Measurements from ENCODE around the gene ZBTB20. TPM values are rescaled to one million over a fixed set of nuclear protein-coding genes. Genes with fewer than 3 reads are reported as not detected.
A peak's percentile ranks its signal among the peaks of the same experiment; 100 is the strongest.
"Not testable (repeated sequence)": the region's sequence is repeated elsewhere in the genome, so short reads cannot be mapped to it uniquely, and the experiment has no call there.

Gene ZBTB20
- polyA plus RNA-seq, 4 donors: 0.27 to 2.2 (median 1.3) TPM

DNA sequence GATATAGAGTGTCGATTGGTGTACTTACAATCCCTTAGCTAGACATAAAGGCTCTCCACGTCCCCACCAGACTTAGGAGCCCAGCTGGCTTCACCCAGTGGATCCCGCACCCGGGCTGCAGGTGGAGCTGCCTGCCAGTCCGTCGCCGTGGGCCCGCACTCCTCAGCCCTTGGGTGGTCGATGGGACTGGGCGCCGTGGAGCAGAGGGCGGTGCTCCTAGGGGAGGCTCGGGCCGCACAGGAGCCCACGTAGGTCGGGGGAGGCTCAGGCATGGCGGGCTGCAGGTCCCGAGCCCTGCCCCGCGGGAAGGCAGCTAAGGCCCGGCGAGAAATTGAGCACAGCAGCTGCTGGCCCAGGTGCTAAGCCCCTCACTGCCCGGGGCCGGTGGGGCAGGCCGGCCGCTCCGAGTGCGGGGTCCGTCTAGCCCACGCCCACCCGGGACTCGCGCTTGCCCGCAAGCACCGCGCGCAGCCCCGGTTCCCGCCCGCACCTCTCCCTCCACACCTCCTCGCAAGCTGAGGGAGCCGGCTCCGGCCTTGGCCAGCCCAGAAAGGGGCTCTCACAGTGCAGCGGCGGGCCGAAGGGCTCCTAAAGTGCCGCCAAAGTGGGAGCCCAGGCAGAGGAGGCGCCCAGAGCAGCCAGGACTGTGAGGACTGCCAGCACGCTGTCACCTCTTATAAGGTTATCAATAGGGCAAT lies 334.4 kb downstream of the ZBTB20 start:
- 97 to 98% (median 98%) methylated on average over 32 to 49 of the region's 49 CpGs for whole genome bisulfite sequencing, 3 donors
- not testable (repeated sequence) for H3K27ac ChIP-seq (ENCODE audit: low read depth in 1 of 3, low read length in 2 of 3); DNase-seq; FAIRE-seq; H3K36me3 ChIP-seq (ENCODE audit: control insufficient read depth in 3 of 3, insufficient read depth in 2 of 3, low read depth in 1 of 3, low read length in 3 of 3); H3K4me3 ChIP-seq (ENCODE audit: low read depth in 1 of 3, low read length in 3 of 3); H3K4me1 ChIP-seq (ENCODE audit: control insufficient read depth in 3 of 3, insufficient read depth in 2 of 3, low read depth in 1 of 3, low read length in 2 of 3); H3K27me3 ChIP-seq (ENCODE audit: control insufficient read depth in 3 of 3, insufficient read depth in 3 of 3, low read length in 3 of 3); H3K9me3 ChIP-seq (ENCODE audit: control insufficient read depth in 2 of 2, insufficient read depth in 1 of 2, low read depth in 1 of 2, low read length in 1 of 2)

DNA sequence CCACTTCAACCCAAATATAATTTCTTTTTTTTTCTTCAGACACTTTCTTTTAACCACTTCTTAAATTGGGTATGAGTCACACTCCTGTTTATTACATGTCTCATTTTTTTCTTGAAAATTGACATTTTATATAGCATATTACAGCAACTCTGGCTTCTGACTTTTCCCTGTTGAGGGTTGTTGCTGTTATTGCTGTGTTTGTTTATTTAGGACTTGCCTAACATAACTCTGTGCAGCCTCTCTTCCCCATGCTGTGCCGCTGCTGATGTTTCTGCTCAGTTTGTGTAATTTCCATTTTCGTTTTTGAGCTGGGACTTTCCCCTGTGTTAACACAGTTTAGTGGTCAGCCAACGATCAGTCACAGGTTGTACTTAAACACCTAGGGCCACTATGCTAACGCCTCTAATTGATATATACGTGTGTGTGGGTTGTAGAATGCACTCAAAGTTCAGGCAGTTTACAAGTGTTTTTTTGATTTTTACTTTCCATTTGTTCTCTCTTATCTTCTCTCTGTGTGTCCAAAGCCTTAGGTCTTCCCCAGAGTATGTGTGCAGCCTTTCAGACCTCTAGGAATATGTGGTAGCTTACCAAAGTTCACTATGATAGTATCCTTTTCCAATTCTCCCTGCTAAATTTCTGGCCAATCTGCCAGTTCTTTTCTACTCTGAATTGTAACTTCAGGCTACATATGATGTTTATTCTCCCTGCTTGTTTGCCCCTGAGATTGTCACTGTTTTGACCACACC lies 337.2 kb downstream of the ZBTB20 start:
- 32 to 48% (median 48%) methylated on average over 5 of the region's 5 CpGs for WGBS, 3 donors
- H3K4me1 ChIP-seq (ENCODE audit: control insufficient read depth in 3 of 3, insufficient read depth in 2 of 3, low read depth in 1 of 3, low read length in 2 of 3): peaks cover 0 to 3% (median 0%) of the 10 kb centered on the region in 3 donors

DNA sequence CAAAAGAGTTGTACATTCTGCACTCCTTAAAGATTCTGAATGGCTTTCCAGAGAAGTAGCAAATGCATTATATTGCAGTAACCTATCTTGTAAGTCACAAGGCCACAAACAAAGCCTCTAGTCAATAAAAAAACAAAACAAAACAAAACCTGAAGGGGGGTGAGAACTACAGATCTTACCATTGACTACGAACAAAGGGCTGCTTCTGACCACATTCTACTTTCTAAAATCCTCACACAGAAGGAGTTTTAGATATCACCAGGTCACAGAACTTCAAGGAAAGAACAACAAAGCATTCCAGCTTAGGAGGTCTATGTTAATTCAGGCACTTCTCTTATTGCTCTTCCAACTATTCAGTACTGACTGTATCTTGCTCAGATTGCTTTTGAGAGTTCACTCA lies 343.0 kb downstream of the ZBTB20 start:
- no peak for FAIRE-seq
- 73 to 83% (median 76%) methylated on average over 1 of the region's 1 CpG for WGBS, 3 donors
- Histone ChIP-seq H3K9me3 (ENCODE audit: control insufficient read depth in 2 of 2, insufficient read depth in 1 of 2, low read depth in 1 of 2, low read length in 1 of 2) (no peaks in the 10 kb centered on the region), H3K4me3 (ENCODE audit: low read depth in 1 of 3, low read length in 3 of 3) (no peak overlapping the region), H3K27me3 (ENCODE audit: control insufficient read depth in 3 of 3, insufficient read depth in 3 of 3, low read length in 3 of 3) (no peaks in the 10 kb centered on the region), H3K27ac (ENCODE audit: low read depth in 1 of 3, low read length in 2 of 3) (no peak overlapping the region), H3K4me1 (ENCODE audit: control insufficient read depth in 3 of 3, insufficient read depth in 2 of 3, low read depth in 1 of 3, low read length in 2 of 3) (no peaks in the 10 kb centered on the region), H3K36me3 (ENCODE audit: control insufficient read depth in 3 of 3, insufficient read depth in 2 of 3, low read depth in 1 of 3, low read length in 3 of 3) (peaks cover 0 to 2% (median 0%) of the 10 kb centered on the region in 3 donors)
- DNase-seq: no peak

More for the DNA sequence above, 337.2 kb downstream of the ZBTB20 start:
- H3K4me3 ChIP-seq (ENCODE audit: low read depth in 1 of 3, low read length in 3 of 3): no peak overlapping the region
- DNase-seq (peak; percentile 23 to 37), FAIRE-seq (no peak)
- no peaks in the 10 kb centered on the region for H3K9me3 ChIP-seq (ENCODE audit: control insufficient read depth in 2 of 2, insufficient read depth in 1 of 2, low read depth in 1 of 2, low read length in 1 of 2)
- no peaks in the 10 kb centered on the region for H3K36me3 ChIP-seq (ENCODE audit: control insufficient read depth in 3 of 3, insufficient read depth in 2 of 3, low read depth in 1 of 3, low read length in 3 of 3)
- H3K27ac ChIP-seq (ENCODE audit: low read depth in 1 of 3, low read length in 2 of 3): peak overlapping the region in 1 of 3 donors; percentile 53
- H3K27me3 ChIP-seq (ENCODE audit: control insufficient read depth in 3 of 3, insufficient read depth in 3 of 3, low read length in 3 of 3): no peaks in the 10 kb centered on the region

DNA sequence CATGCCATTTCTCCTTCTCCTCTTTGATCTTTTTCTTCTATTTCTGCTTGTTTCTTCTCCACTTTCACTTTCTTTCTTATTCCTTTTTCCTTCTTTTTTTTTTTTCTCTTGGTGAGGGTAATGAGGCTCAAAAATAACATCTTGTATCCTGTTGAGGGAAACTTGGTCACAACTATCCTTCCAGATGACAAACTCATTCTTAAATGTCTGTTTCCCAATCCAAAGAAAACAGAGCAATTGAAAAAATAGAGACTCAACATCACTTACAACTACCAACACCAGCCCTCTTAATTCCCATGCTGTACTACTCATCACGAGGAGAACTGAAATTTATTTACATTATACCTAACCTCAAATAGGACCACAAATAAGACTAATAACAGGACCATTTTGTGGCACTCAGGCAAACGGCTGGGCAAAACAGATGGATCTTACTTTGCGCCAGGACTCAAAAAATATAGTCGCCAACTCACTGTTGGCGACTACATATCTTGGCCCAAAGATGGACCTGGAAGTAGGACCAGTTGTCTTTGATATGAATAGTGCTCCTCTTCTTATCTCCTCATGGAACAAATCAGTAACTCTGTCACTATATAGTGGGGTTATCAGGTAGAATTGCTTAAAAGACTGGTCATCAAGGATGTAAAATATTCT lies 343.9 kb downstream of the ZBTB20 start:
- H3K36me3 ChIP-seq (ENCODE audit: control insufficient read depth in 3 of 3, insufficient read depth in 2 of 3, low read depth in 1 of 3, low read length in 3 of 3): peaks cover 0 to 2% (median 0%) of the 10 kb centered on the region in 3 donors
- DNase-seq (no peak), FAIRE-seq (no peak)
- no peaks in the 10 kb centered on the region for H3K9me3 ChIP-seq (ENCODE audit: control insufficient read depth in 2 of 2, insufficient read depth in 1 of 2, low read depth in 1 of 2, low read length in 1 of 2)
- no peak overlapping the region for H3K4me3 ChIP-seq (ENCODE audit: low read depth in 1 of 3, low read length in 3 of 3)
- no peaks in the 10 kb centered on the region for H3K4me1 ChIP-seq (ENCODE audit: control insufficient read depth in 3 of 3, insufficient read depth in 2 of 3, low read depth in 1 of 3, low read length in 2 of 3)
- H3K27ac ChIP-seq (ENCODE audit: low read depth in 1 of 3, low read length in 2 of 3): no peak overlapping the region
- H3K27me3 ChIP-seq (ENCODE audit: control insufficient read depth in 3 of 3, insufficient read depth in 3 of 3, low read length in 3 of 3): no peaks in the 10 kb centered on the region
- 86 to 89% (median 88%) methylated on average over 5 of the region's 5 CpGs for WGBS, 3 donors

DNA sequence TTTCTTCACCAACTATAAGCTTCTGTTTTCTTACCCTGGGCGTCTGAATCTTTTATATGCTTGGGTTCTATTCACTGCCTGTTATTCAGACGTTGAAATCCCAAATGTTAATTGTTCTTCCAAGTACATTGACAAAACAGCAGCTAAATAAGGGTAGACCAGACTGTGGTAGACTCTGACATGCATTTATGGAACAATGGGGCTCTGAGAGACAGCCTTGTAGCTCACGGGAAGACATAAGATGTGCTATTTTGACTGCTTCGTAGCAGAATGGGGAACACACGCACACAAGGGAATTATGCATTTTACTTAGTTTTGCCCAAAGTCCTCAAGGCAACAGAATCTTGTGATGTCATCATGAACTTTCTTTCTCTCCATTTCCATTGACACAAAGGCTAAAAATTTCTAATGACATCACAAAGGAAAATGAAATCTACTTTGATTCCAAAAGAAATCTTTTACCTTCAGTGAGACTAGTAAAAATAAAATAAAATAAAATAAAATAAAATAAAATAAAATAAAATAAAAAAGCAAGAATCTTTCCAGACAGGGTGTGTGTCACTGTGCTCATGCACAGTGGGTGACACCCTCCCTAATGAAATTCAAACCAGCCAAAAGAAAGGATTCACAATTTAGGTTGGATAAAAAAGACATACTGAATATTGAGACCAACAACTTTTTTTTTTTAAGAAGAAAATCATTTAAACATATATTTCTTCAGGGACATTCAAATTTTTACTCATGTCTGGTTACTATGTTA lies 346.6 kb downstream of the ZBTB20 start:
- H3K4me1 ChIP-seq (ENCODE audit: control insufficient read depth in 3 of 3, insufficient read depth in 2 of 3, low read depth in 1 of 3, low read length in 2 of 3): no peaks in the 10 kb centered on the region
- 89 to 95% (median 94%) methylated on average over 5 of the region's 5 CpGs for WGBS, 3 donors
- H3K9me3 ChIP-seq (ENCODE audit: control insufficient read depth in 2 of 2, insufficient read depth in 1 of 2, low read depth in 1 of 2, low read length in 1 of 2): no peaks in the 10 kb centered on the region
- H3K4me3 ChIP-seq (ENCODE audit: low read depth in 1 of 3, low read length in 3 of 3): no peak overlapping the region
- peaks cover 0 to 5% (median 0%) of the 10 kb centered on the region in 3 donors for H3K36me3 ChIP-seq (ENCODE audit: control insufficient read depth in 3 of 3, insufficient read depth in 2 of 3, low read depth in 1 of 3, low read length in 3 of 3)
- FAIRE-seq: no peak
- no peak for DNase-seq
- no peak overlapping the region for H3K27ac ChIP-seq (ENCODE audit: low read depth in 1 of 3, low read length in 2 of 3)
- H3K27me3 ChIP-seq (ENCODE audit: control insufficient read depth in 3 of 3, insufficient read depth in 3 of 3, low read length in 3 of 3): no peaks in the 10 kb centered on the region

- H3K36me3 ChIP-seq (ENCODE audit: control insufficient read depth in 3 of 3, insufficient read depth in 2 of 3, low read depth in 1 of 3, low read length in 3 of 3): peaks cover 0 to 5% (median 0%) of the 10 kb centered on the region in 3 donors
- FAIRE-seq (no peak), DNase-seq (no peak)
- H3K4me1 ChIP-seq (ENCODE audit: control insufficient read depth in 3 of 3, insufficient read depth in 2 of 3, low read depth in 1 of 3, low read length in 2 of 3): no peaks in the 10 kb centered on the region
- no peaks in the 10 kb centered on the region for H3K9me3 ChIP-seq (ENCODE audit: control insufficient read depth in 2 of 2, insufficient read depth in 1 of 2, low read depth in 1 of 2, low read length in 1 of 2)
- no peak overlapping the region for H3K4me3 ChIP-seq (ENCODE audit: low read depth in 1 of 3, low read length in 3 of 3)
- H3K27ac ChIP-seq (ENCODE audit: low read depth in 1 of 3, low read length in 2 of 3): no peak overlapping the region
- WGBS, 3 donors: 89 to 93% (median 93%) methylated on average over 4 of the region's 4 CpGs
- H3K27me3 ChIP-seq (ENCODE audit: control insufficient read depth in 3 of 3, insufficient read depth in 3 of 3, low read length in 3 of 3): no peaks in the 10 kb centered on the region
Measured at GRCh38 chr3:114799816-114800215, 347.3 kb downstream of the ZBTB20 start.

- Histone ChIP-seq H3K4me1 (ENCODE audit: control insufficient read depth in 3 of 3, insufficient read depth in 2 of 3, low read depth in 1 of 3, low read length in 2 of 3) (peaks cover 0 to 6% (median 0%) of the 10 kb centered on the region in 3 donors), H3K27ac (ENCODE audit: low read depth in 1 of 3, low read length in 2 of 3) (no peak overlapping the region)
- FAIRE-seq: no peak
Measured at GRCh38 chr3:114796796-114797195, 350.3 kb downstream of the ZBTB20 start.

More at GRCh38 chr3:114796796-114797195, 350.3 kb downstream of the ZBTB20 start:
- Histone ChIP-seq H3K27me3 (ENCODE audit: control insufficient read depth in 3 of 3, insufficient read depth in 3 of 3, low read length in 3 of 3) (no peaks in the 10 kb centered on the region), H3K9me3 (ENCODE audit: control insufficient read depth in 2 of 2, insufficient read depth in 1 of 2, low read depth in 1 of 2, low read length in 1 of 2) (no peaks in the 10 kb centered on the region), H3K36me3 (ENCODE audit: control insufficient read depth in 3 of 3, insufficient read depth in 2 of 3, low read depth in 1 of 3, low read length in 3 of 3) (peaks cover 0 to 5% (median 0%) of the 10 kb centered on the region in 3 donors), H3K4me3 (ENCODE audit: low read depth in 1 of 3, low read length in 3 of 3) (no peak overlapping the region)
- DNase-seq: no peak
